IMR-90 (cell line): Measurements from ENCODE around the gene RBMS3.

Experiments
- BHLHE40 ChIP-seq: fragments of 150-350 bp; IDR thresholded peaks from 2 replicates; pipeline ENCODE4 v1.6.1; 2016; ENCODE audit warnings: mild to moderate bottlenecking, low read depth, low read length
- CEBPB ChIP-seq: IDR thresholded peaks from 2 replicates; pipeline ENCODE4 v1.6.1; 2012; ENCODE audit warnings: low read depth, low read length, improper control_type of control experiment
- CTCF ChIP-seq: conservative IDR thresholded peaks from 2 replicates; pipeline ENCODE4 v1.5.1; 2012; ENCODE audit warnings: mild to moderate bottlenecking, low read depth, low read length, improper control_type of control experiment
- ELK1 ChIP-seq: fragments of 150-350 bp; IDR thresholded peaks from 2 replicates; pipeline ENCODE4 v1.6.1; 2016; ENCODE audit warnings: low read depth, mild to moderate bottlenecking, low read length, moderate library complexity, borderline replicate concordance
- FOS ChIP-seq: fragments of 150-350 bp; IDR thresholded peaks from 2 replicates; pipeline ENCODE4 v1.6.1; 2016; ENCODE audit warnings: low read depth, low read length
- MAFK ChIP-seq: IDR thresholded peaks from 2 replicates; pipeline ENCODE4 v1.6.1; 2012; ENCODE audit warnings: low read depth, low read length, improper control_type of control experiment
- MAZ ChIP-seq: IDR thresholded peaks from 2 replicates; pipeline ENCODE4 v1.6.1; 2012; ENCODE audit warnings: low read depth, mild to moderate bottlenecking, low read length, improper control_type of control experiment, moderate library complexity, borderline replicate concordance
- POLR2A ChIP-seq: IDR thresholded peaks from 2 replicates; pipeline ENCODE4 v1.6.1; 2012; ENCODE audit warnings: mild to moderate bottlenecking, low read depth, low read length
- RFX5 ChIP-seq: IDR thresholded peaks from 2 replicates; pipeline ENCODE4 v1.8.0; 2012; ENCODE audit warnings: low read depth, mild to moderate bottlenecking, low read length, moderate library complexity
- SMC3 ChIP-seq: fragments of 150-350 bp; IDR thresholded peaks from 2 replicates; pipeline ENCODE4 v1.6.1; 2016; ENCODE audit warnings: low read depth, mild to moderate bottlenecking, antibody characterized with exemption, low read length, moderate library complexity
- USF2 ChIP-seq: fragments of 150-350 bp; IDR thresholded peaks from 2 replicates; pipeline ENCODE4 v1.6.1; 2017; ENCODE audit warnings: mild to moderate bottlenecking, antibody characterized with exemption, low read length, low read depth

GRCh38 chr3:29758434-29759322 is 477.8 kb downstream of the RBMS3 start:
- TF ChIP-seq POLR2A (no peak), CTCF (no peak), USF2 (no peak), BHLHE40 (no peak), RFX5 (no peak), MAFK (no peak), CEBPB (peak; percentile 97), ELK1 (no peak), SMC3 (no peak), FOS (0 out of 2 replicates have a peak, but pooled peaks have one; percentile 19), MAZ (no peak)
